Right kidney (tissue), 9 donors: Measurements from ENCODE around the gene LRRC3B.
A peak's percentile ranks its signal among the peaks of the same experiment; 100 is the strongest.
"Not testable (repeated sequence)": the region's sequence is repeated elsewhere in the genome, so short reads cannot be mapped to it uniquely, and the experiment has no call there.

Experiments used
- DNase-seq: peaks from one replicate; pipeline ENCODE4 v3.0.0-alpha.2; 2016
- long read RNA-seq, 8 donors: transcript quantifications; one replicate each; lab custom pipeline, GENCODE V29; 2026

Gene LRRC3B, protein sequence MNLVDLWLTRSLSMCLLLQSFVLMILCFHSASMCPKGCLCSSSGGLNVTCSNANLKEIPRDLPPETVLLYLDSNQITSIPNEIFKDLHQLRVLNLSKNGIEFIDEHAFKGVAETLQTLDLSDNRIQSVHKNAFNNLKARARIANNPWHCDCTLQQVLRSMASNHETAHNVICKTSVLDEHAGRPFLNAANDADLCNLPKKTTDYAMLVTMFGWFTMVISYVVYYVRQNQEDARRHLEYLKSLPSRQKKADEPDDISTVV
- long read RNA-seq, donor 1 = 0 reads
- long read RNA-seq, donor 2 = 0 reads
- long read RNA-seq, donor 3 = 0 reads
- long read RNA-seq, donor 4, partial matches to known transcripts = 0 of 1 reads
- long read RNA-seq, donor 4, other reads (novel, unspliced or antisense) = 0 of 1 reads
- long read RNA-seq, donor 5 = 0 reads
- long read RNA-seq, donor 6, partial matches to known transcripts = 0 of 1 reads
- long read RNA-seq, donor 6, other reads (novel, unspliced or antisense) = 0 of 1 reads
- long read RNA-seq, donor 7, partial matches to known transcripts = 0 of 5 reads
- long read RNA-seq, donor 7, other reads (novel, unspliced or antisense) = 0 of 5 reads
- long read RNA-seq, donor 8 = 0 reads

DNA sequence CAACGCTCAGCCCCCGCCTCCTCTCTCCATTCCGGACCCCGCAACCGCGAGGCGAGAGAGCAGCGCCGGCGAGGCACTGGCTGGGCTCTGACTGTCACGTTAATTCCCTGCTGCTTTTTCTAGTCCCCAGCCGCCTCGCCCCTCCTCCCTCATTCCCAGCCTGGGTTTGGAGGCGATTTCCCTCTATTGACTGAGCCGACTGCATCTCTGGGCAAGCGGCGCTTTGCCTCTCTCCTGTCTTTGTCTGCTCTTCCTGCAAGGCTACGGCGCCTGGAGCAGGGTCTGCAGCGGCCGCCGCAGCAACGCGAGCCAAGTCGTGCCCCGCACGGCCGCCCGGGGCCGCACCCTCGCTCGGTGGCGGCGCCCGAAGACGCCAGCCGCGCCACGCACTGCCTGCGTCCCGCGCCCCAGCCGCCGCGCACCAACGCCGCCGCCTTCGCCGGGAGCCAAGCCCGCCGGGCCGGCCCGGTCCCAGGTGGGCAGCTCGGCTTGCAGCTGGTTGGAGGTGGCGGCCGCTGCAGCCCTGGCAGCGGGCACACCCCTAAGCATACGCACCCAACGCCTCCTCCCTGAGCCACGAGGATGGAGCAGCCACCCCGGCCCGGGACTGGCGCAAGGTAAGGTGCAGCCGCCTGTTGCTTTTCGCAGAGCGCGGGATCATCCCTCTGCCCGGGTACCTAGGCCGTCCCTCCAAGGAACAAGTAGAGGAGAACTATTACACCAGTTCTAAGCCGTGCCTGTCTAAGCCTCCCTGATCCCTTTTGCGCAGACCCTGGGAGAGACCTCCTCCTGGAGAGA, at the start of gene LRRC3B:
TSS of gene LRRC3B (plus strand) at position 152 of the 798 bp plus-strand sequence. CDS start 86,901 bp downstream, outside the sequence.
- peak; percentile 75 for DNase-seq

DNA sequence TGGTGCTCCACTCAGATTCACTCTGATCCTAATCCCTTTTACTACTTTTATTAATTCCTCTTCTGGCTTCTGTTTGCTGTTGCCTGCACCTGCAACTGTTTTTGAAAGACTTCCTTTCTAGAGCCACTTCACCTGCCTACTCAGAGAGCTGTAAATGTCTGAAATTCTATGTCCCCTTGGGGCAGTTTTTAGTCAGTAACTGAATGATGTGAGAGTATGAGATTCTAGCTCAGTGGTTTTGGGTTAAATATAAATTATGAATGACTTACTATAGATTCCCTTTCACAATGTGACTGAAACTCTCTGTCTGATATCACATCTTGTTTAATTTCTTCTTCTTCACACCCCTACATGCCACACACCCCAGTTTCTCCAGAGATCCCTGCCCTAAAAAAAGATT, 47.8 kb upstream of the LRRC3B start:
- no peak for DNase-seq

DNA sequence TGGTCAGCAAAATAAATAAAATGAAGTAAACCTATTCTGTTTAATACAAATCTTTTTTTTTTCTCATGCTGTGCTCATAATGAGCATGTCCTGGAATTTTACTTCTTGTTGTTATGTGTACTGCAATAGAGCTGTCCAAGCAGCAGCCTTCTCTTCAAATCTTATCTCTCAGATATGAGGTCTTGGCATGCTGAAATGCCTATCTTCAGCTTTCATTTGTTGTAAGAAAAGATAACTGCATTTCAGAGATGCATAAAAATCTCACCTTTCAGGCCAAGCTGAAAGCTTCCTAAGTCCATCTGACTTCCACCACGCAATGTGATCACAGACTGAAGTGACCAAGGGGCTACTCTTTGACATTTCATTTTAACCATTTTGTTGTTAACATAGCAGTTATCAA, 43.5 kb upstream of the LRRC3B start:
- no peak for DNase-seq

DNA sequence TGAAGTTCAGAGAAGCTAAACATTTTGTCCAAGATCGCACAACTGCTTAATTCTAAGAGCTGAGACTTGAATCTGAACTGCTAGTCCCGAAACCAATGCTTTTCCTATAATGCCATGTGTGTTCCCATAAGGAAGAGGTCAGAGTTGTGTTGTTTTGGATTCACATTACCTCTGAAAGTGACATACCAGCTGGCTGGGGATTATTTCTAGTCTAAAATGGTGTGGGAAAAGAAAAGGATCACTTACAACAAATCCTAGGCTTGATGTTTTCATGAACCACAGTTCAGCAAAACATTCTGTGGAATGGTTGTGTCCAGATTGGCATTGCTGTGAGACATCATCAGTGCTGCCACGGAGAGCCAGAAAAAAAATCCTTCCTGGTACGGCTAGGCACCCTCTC, 35.0 kb upstream of the LRRC3B start:
- no peak for DNase-seq

DNA sequence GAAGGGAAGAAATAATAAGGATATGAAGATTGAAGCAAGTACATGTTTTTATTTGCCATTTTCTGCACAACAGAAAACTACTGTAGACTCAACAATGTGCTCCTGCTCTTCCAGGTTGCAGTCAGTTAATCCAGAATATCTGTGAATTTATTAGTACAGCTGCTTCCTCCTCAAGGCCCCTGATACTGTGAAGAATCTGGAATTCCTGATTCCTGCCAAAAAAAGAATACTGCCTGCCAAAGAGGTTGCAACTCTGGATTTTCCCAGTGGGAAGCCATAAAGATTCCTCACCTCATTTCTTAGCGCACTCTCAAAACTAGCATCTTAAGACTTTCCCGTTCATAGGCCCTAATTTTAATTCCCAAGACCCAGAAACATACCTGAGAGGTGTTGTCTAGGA, 33.6 kb upstream of the LRRC3B start:
- DNase-seq = no peak

DNA sequence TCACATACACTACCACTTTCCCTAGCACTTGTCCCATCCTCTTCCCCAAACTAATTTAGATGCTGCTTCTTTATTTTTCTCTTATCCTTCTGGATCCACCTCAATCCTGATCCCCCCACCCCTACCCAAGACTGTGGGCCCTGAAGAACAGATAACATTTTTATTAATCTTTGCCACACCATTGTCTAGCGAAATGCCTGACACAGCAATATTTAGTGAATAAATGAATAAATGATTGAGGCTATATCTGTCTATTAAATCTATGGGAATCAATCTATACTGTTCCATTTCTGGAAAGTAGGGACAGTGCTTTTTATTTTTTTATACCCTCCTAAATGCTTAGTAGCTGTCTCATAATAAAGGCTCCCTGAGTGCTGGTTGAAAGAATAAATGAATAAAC, 32.9 kb upstream of the LRRC3B start:
- no peak for DNase-seq

DNA sequence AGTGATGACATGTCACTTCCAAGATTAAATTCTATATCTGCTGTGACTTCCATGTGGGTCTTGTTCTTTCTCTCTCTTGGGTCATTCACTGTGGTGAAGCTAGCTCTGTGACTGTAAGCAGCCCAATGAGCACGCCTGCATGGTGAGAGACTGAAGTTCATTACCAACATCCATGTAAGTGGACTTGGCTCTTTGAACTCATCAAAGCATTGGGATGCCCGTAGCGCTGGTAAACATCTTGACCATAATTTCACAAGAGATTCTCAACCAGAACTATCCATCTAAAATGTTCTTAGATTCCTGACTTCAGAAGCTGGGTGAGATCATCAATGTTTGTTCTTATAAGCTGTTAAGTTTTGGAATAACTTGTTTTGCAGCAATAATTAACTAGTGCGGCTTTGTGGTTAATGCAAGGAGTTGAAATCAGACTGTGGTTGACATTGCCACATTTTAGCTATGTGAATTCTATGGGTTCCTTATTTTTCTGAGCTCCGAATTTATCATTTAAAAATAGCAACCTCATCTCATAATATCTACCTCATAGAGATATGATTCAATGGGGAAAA, 31.6 kb upstream of the LRRC3B start:
- DNase-seq = no peak

DNA sequence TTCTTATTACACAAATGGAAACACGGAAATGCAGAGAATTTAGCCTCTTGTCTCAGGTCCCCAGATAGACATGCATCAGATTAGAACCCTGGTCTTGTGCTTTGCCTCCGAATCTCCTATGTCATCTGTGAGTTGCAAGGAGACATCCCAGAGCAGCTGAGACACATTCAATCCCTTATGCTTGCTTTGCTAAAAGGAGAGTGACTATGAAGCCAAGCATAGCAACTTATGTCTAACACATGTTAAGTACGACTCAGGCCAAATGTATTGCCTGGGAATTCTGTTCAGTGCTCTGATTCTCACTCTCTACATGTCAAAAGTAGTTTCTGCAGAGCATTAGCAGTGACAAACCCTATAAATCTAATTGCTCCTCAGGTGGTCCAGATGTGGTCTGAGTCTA, 30.6 kb upstream of the LRRC3B start:
- no peak for DNase-seq

DNA sequence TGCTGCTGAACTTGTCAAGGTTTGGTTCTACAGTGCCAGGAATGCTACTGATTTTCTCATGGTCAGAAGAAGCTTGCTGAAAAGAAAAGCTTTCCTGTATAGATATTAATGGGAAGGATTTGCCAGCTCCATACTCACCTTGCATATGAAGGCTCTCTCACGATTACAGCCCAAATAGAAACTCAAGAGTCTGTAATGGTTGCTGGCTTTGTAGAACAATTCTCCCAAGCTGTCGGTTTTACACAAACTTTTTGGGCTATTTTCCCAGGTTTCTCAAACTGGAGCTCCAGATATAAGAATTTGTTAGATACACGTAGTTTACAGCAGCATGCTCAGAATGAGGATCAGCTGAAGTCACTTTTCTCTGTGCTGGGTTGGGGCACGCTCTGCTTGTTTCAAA, 30.1 kb upstream of the LRRC3B start:
- DNase-seq = no peak

DNA sequence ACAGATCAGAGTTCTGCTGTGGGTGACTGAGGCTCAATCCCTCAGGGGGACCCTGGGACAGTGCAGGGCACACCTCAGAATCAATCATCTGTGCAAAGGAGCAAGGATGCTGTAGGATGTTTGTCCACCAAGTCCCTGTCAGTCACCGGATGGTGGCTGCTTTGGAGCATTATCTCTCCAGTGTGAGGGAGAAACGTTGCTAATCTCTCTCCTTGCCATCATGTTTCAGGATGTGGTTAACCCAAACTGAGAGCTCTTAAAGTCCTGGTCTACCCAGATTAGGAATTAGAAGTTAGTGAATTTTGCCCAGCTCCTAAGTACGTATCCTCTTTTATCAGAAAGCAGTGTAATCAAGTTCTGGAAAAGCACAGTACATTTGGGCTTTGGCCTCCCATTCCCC, 26.2 kb upstream of the LRRC3B start:
- DNase-seq = no peak

DNA sequence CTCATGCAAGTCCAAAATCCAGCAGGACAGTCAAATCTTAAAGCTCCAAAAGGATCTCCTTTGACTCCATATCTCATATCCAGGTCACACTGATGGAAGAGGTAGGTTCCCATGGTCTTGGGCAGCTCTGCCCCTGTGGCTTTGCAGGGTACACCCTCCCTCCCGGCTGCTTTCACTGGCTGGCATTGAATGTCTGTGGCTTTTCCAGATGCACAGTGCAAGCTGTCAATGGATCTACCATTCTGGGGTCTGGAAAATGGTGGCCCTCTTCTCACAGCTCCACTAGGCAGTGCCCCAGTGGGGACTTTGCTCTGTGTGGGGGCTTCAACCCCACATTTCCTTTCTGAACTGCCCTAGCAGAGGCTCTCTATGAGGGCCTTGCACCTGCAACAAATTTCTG, 19.3 kb upstream of the LRRC3B start:
- not testable (repeated sequence) for DNase-seq

DNA sequence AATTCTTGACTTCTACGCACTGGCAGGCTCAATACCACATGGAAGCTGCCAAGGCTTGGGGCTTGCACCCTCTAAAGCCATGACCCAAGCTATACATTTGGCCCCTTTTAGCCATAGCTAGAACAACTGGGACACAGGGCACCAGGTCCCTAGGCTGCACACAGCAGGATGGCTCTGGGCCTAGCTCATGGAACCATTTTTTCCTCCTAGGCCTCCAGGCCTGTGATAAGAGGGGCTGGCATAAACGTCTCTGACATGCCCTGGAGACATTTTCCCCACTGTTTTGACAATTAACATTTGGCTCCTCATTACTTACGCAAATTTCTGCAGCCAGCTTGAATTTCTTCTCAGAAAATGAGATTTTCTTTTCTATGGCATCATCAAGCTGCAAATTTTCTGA, 18.8 kb upstream of the LRRC3B start:
- not testable (repeated sequence) for DNase-seq

DNA sequence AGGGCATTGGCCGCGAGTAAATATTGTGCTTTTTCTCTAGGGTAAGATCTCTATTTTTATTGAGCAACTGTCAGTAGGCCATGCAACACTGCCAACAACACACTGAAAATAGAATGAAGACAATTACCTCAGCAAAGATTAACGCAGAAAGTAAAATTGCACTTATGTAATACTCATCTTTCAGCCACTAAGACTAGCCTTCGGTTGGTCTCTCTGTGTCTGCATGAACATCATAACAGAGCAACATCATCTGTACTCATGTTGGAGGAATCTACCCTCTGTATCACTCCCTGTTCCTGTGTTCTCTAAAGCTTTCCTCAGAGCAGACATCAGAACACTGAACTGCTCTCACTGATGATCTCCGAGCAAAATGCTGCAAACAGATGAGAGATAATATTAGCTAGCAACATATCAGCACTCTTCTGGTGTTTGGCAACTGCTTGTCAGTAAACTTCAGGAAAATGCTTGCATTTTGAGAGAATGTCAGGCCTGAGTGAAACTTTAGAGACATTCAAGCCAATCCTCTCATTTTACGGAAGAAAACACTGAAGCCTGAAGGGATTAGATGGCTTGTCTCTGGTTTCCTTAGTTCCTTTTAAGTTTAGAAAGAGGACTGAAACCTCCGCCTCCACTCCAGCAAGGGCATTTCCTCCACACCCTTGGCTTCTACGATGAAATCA, 8.4 kb upstream of the LRRC3B start:
- DNase-seq = no peak

DNA sequence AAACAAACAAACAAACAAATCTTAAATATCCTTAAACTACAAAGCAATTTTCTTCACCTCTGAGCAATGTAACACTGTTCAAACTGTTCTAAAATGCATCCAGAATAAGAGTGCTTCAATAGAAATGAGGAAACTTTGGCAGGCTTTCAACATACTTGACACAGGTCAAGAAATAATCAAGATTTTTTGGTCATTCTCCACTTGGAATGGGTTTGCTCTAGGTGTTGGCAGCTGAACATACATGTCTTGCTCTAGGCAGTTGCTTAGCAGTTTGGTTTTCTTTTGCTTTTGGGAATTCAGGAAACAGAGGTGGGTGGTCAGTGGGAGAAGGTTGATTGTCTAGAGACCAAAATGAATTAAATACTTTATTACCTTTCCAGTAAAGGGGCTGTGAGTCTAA, 1.4 kb upstream of the LRRC3B start:
- no peak for DNase-seq

DNA sequence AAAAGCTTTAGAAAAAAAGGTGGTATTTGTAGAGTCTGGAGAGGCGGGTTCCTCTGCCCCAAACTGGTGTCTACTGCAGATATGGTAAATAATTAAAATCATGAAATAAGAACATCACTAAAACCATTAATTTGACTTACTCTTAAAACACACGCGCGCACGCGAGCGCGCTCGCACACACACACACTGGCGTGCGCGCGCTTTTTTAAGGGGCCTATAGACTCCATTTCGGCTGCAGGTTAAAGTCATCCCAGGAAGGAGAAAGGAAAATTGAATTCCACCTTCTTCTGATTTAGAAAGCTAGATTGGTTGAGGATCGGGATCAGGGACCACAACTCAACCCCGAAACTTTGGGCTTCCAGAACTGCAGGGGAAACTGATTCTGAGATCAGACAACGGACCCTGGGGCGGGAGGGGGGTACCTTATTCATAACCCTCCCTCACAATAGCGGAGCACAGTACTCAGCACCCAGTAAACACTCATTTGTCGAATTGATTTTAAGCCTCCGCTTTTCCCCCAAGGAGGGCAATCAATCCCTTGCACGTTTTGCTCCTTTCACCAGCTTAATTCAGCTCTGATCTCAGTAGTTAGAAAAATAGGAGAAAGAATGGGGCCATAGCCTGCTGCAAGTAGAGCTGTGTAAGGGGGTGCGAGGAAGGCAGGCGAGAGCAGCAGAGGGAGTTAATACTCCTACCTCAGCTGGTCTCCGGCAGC, 509 bp upstream of the LRRC3B start:
- DNase-seq = peak; percentile 30

DNA sequence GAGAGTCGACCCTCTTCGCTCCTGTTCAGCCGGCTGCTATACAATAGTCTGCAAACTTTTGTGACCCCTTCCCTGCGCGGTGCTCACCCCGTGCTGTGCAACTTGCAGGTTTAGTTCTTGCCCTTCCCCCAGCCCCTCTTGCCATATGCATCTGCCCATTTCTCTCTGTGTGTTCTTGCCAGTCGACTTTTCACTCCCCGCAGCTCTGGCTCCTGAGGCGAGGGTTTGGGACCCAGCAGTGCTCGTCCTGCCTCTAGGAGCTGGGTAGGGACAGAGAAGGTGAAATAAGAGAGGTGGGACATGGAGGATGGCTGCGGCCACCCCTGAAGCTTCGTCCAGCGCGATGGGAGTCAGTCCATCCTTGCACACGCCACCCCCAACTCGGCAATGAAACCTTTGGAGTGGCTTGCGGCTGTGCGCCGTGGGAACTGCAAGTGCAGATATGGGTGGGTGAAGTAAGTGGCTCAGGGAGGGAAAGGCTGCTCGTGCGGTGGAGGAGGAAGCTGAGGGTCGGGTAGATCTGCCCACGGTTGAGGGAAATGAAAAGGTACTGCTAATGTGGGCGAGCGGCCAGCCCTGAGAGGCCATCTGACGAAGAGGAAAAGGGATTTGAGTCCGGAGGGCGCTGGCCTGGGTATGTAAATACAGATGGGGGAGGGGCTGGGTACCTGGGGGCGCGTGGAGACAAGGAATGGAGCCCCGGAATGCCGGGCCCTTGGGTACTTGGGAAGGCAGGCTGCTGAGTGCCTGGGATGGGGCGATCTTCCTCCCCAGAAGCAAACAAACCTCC, 1.0 kb downstream of the LRRC3B start:
- DNase-seq = peak; percentile 67

DNA sequence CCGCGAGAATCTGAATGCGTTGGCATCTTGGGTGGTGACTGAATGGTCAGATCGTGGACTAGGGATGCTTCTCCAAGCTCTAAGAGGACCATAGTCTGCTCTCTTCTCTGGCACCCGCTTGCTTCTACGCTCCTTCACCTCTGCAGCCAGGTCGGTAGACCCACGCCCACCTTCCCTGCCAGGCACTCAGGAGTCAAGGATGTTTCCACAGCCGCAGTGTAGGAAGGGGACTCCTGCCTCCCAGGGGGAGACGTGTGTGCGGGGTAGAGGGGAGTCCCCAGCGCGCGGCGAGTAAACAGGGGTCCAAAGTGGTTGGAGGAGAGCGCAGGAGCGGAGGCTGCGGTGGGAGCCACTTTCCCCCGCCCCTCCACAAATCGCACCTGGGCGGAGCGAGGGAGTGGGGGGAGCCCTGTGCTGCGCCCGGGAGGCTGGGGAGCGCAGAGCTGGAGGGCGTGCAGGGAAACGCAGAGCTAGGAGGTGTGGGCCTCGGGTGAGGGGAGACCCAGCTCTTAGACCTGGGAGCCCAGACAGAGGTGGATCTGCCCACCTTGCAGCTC, 1.7 kb downstream of the LRRC3B start:
- peak; percentile 44 for DNase-seq

DNA sequence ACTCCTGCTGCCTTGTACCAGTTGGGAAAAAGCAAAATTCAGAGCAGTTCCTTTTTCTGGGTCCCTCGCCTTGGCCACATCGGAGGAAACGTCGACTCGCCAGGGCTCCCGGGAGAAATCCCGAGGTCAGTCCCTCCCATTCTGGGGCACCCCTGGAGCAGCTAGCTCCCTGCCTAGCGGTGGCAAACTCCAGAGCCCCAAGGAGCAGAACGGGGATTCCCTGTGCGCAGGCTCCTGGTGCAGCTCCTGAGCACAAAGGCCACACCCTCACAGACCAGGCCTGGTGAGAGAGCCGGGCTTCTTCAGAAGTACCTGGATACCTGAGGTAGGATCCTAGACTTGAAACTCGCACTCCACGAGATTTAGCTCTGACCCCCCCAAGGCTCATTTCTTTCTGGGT, 2.6 kb downstream of the LRRC3B start:
- DNase-seq = no peak

DNA sequence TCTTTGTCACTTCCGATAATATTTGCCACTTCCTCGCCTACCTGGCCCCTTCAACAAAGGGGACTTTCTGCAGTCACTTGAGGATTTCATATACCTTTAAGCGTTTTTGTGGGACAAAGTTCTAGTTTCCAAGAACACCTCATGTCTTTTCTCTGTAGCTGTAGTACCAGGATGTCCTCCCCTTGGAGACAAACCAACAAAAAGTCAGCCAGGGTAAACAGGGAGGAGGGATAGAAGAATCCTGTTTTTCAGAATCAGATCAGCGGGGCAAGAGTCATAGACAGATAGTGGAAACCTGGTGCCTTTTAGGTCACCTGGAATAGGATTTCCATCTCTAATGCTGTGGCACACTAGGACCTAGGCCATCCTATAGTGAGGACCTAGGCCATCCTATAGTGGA, 4.5 kb downstream of the LRRC3B start:
- no peak for DNase-seq

DNA sequence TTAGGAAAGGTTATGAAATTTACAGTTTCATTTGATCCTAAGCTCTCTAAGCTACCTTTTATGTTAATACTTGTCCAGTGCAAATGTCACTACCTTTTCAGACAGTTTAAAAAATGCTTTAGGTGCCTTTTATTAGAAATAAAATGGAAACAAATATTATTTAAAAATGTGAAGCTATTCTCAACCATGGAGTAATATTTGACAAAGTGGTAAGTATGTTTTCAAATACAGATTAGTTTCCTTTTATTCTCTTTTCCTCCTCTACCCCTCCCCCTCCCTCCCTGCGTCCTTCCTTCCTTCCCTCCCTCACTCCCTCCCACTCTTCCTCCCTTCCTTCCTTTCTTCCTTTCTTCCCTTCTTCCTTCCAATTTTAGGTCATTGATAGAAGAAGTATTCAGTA, 6.3 kb downstream of the LRRC3B start:
- no peak for DNase-seq
